ENCODE data around the gene BRINP3.

The BRINP3 gene

GRCh38 chr1:190484045-190484444 lies 6.4 kb upstream of the BRINP3 start:
- no peak for DNase-seq
- H3K27me3 ChIP-seq, result no peaks in the 10 kb centered on the region
- H3K4me3 ChIP-seq (ENCODE audit: low read depth, low read length), result no peak overlapping the region
- H3K9me3 ChIP-seq, result no peaks in the 10 kb centered on the region
- TF ChIP-seq, protein P1, sequence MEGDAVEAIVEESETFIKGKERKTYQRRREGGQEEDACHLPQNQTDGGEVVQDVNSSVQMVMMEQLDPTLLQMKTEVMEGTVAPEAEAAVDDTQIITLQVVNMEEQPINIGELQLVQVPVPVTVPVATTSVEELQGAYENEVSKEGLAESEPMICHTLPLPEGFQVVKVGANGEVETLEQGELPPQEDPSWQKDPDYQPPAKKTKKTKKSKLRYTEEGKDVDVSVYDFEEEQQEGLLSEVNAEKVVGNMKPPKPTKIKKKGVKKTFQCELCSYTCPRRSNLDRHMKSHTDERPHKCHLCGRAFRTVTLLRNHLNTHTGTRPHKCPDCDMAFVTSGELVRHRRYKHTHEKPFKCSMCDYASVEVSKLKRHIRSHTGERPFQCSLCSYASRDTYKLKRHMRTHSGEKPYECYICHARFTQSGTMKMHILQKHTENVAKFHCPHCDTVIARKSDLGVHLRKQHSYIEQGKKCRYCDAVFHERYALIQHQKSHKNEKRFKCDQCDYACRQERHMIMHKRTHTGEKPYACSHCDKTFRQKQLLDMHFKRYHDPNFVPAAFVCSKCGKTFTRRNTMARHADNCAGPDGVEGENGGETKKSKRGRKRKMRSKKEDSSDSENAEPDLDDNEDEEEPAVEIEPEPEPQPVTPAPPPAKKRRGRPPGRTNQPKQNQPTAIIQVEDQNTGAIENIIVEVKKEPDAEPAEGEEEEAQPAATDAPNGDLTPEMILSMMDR (IDR thresholded peaks at IDR 0.05; ENCODE audit: low read depth, low read length), result no peak
- H3K36me3 ChIP-seq, result no peaks in the 10 kb centered on the region
- H3K4me1 ChIP-seq, result no peaks in the 10 kb centered on the region

GRCh38 chr1:190480231-190480630 lies 2.6 kb upstream of the BRINP3 start:
- no peaks in the 10 kb centered on the region for H3K9me3 ChIP-seq
- DNase-seq, result no peak
- H3K4me1 ChIP-seq, result peaks cover 7% of the 10 kb centered on the region
- H3K36me3 ChIP-seq, result no peaks in the 10 kb centered on the region
- TF ChIP-seq, protein P1 (IDR thresholded peaks at IDR 0.05; ENCODE audit: low read depth, low read length), result no peak
- no peak overlapping the region for H3K4me3 ChIP-seq (ENCODE audit: low read depth, low read length)
- H3K27me3 ChIP-seq, result no peaks in the 10 kb centered on the region

DNA sequence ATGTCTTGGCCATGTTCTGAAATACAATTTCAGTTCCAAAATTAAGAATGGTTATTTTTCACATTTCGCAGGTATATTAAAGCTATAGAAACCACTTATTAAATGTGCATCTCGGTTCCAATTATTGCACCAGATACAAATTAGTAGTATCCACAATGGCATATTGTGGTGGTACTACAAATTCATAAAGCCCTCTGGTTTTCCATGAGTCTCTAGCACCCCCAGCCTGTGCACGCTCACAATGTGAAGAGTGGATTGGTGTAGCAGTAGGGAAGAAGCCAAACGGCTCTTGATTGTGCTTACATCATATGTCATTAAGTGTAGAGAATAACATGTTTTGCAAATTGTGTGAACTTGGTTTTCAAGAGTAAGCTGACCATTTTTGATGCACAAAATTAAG lies 1.9 kb upstream of the BRINP3 start:
- no peaks in the 10 kb centered on the region for H3K9me3 ChIP-seq
- peaks cover 7% of the 10 kb centered on the region for H3K4me1 ChIP-seq
- DNase-seq, result peak; percentile 48
- H3K36me3 ChIP-seq, result no peaks in the 10 kb centered on the region
- no peaks in the 10 kb centered on the region for H3K27me3 ChIP-seq
- H3K4me3 ChIP-seq (ENCODE audit: low read depth, low read length), result peak overlapping the region; percentile 91
- TF ChIP-seq, protein P1 (IDR thresholded peaks at IDR 0.05; ENCODE audit: low read depth, low read length), result peak; percentile 37

DNA sequence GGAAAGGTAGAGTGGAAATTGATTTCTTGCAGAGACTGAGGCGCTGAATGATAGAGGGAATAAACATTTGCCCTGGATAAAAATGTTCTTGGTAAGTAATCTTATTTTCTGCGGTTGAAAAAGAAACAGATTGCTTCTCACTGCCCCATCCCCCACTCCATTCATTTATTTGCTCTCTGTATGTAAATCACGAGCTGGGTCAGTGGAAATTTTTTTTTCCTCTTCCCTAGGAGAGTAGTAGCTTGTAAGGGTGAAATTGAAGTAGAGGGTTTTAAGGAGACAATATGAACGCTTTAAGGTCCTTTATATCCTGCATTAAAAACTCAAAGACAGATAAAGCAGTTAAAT lies 1.4 kb upstream of the BRINP3 start:
- Histone ChIP-seq H3K4me3 (ENCODE audit: low read depth, low read length) (peak overlapping the region; percentile 91), H3K4me1 (peaks cover 7% of the 10 kb centered on the region), H3K27me3 (no peaks in the 10 kb centered on the region), H3K36me3 (no peaks in the 10 kb centered on the region), H3K9me3 (no peaks in the 10 kb centered on the region)
- TF ChIP-seq, protein P1 (IDR thresholded peaks at IDR 0.05; ENCODE audit: low read depth, low read length), result no peak
- no peak for DNase-seq

DNA sequence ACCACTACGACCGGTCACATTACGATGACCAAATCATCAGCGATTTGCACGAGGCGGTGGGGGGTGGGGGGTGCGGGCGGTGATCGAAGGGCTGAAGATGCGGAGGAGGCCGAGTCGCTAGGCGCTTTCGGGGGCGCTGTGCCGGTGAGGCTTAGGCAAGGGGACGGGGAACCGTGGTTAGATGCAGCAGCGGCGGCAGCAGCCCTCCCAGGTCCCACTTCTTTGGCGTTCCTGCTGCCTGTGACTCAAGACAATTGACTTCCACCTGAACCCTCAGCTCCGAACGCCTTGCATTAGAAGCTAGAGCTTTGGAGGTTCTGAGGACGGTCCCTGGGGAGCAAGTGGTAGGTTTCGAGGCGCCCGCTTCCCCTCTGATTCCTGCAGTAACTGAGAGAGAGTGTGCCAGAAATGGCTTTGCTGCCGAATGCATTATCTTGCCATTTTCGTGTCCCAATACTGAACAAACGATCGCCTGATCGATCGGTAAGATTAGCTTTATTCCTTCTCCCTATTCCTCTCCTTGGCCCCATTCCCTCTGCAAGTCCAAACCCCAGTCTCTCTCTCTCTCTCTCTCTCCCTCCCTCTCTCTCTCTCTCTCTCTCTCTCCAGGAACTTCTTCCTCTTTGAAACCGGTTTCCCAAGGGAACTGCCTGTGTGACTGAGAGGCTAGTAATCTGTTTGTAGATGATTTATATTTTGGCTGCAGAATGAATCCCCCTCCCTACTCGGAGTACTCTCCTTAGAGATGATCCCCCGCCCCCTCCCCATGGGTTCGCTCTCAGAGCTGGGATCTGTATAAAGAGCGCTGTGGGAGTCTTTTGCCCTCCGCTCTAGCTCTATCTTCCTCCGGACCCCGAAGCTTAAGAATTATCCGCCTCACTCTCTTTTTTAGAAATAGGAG lies 735 bp upstream of the BRINP3 start:
- no peaks in the 10 kb centered on the region for H3K9me3 ChIP-seq
- no peaks in the 10 kb centered on the region for H3K27me3 ChIP-seq
- peak overlapping the region; percentile 91 for H3K4me3 ChIP-seq (ENCODE audit: low read depth, low read length)
- DNase-seq, result peak; percentile 72
- no peaks in the 10 kb centered on the region for H3K36me3 ChIP-seq
- TF ChIP-seq, protein P1 (IDR thresholded peaks at IDR 0.05; ENCODE audit: low read depth, low read length), result peak; percentile 41
- peaks cover 7% of the 10 kb centered on the region for H3K4me1 ChIP-seq

- no peak for DNase-seq
- Histone ChIP-seq H3K4me1 (peaks cover 7% of the 10 kb centered on the region), H3K36me3 (no peaks in the 10 kb centered on the region), H3K9me3 (no peaks in the 10 kb centered on the region), H3K27me3 (no peaks in the 10 kb centered on the region), H3K4me3 (ENCODE audit: low read depth, low read length) (no peak overlapping the region)
- TF ChIP-seq, protein P1 (IDR thresholded peaks at IDR 0.05; ENCODE audit: low read depth, low read length), result no peak
Observed at GRCh38 chr1:190476806-190477205, 858 bp downstream of the BRINP3 start.
